ENCODE data around the gene MYO5A.

GRCh38 chr15:52517014-52517413 is 11.7 kb downstream of the MYO5A start:
- TF ChIP-seq CTCF (IDR thresholded peaks at IDR 0.05 in 4 of 5, conservative IDR thresholded peaks at IDR 0.05 in 1 of 5) (no peak), POLR2A (IDR thresholded peaks at IDR 0.05) (no peak)

Measured in gastrocnemius medialis (tissue), 4 donors.